Stimulated activated CD8-positive, alpha-beta memory T cell treated with anti-CD3 and anti-CD28 coated beads, Interleukin-2, amount 100 ng/mL, for 48 hours (primary cell): ENCODE measurements around the gene PPP5C.
"Not testable (repeated sequence)": the region's sequence is repeated elsewhere in the genome, so short reads cannot be mapped to it uniquely, and the experiment has no call there.

ENCODE experiments used
- DNase-seq, 2 donors: peaks; one replicate each; pipeline ENCODE4 v3.0.0-alpha.2; 2020; ENCODE audit warnings: low read depth in 2 of 2

PPP5C gene

DNA sequence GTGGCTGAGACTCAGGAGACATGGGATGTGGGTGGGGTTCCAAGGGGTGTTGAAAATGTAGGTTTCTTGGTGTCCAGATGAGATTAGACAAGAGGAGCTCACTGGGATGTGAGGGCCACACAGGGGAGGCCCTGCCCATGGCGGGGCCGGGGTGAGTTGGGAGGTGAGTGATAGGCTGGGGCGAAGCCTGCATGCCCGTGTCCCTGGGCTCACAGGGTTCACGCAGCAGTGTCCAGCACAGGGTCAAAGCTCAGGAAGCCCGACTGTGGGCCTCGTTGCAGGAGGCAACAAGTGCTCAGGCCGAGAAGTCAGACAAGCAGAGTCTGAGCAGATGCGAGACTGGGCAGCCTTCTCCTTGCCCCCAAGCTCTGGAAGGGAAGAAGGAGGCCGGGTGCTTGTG is 39.3 kb downstream of the PPP5C start:
- no peak for DNase-seq

GRCh38 chr19:46386996-46387712 is 40.3 kb downstream of the PPP5C start:
- no peak for DNase-seq

DNA sequence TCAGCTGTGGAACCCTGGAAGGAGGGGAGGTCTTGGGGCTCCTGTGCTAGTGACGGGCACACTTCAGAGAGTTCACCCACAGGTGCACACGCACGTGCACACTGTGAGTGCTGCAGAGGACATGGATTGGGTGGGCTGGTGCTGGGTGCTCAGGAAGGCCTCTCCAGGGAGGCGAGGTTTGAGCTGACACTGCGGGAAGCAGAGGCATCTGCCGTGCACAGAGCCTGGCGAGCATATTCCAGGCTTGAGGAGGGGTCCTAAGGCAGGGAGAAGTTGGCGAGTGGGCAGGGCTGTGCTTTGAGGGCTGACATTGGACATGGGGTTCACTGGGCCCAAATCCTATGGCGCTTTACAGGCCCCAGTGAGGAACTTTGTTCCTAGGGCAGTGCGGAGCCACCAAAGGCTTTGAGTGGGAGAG is 40.8 kb downstream of the PPP5C start:
- DNase-seq, result no peak

- DNase-seq, result no peak
Observed at GRCh38 chr19:46388311-46389095, 41.6 kb downstream of the PPP5C start.

- DNase-seq, result no peak
Observed at GRCh38 chr19:46390121-46390858, 43.4 kb downstream of the PPP5C start.

DNA sequence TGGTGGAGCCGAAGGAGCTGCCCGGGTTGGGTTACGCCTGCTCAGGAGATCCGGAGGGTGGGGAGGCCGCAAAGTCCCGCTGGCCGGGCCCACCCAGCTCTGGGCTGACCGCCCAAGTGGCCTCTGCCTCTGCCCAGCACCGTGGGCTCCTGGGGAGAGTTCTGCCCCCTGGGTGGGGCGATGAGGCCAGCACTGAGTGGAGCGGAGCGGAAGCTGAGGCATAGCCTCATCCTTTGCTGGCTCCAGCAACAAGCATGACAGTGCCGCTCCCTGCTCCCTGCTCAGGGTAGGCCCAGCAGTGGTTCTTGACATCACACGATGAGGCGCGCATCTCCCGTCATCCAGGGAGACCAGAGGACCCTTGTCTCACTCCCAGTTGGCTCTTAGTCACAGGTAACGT is 44.0 kb downstream of the PPP5C start:
- no peak for DNase-seq

- no peak for DNase-seq
Observed at GRCh38 chr19:46391296-46392251, 44.7 kb downstream of the PPP5C start.

- DNase-seq, result no peak
Observed at GRCh38 chr19:46392252-46392801, 45.4 kb downstream of the PPP5C start.

DNA sequence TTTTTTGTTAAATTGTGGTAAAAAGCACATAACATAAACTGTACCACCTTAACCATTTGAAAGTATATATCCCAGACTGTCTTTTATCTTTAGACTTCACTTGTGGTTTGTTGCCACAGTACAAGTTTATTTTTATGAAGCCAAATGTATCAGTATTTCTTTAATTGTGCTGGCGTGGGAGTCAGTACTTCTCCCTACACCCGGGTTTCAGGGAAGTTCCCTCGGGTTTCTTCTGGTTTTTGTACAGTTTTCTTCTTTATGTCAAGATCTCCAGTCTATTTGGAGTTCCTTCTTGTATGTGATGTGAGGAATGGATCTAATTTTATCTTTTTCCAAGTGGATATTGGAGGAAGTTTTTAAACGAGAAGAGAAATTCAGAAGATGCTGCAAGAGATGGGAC is 46.0 kb downstream of the PPP5C start:
- DNase-seq, result no peak

DNA sequence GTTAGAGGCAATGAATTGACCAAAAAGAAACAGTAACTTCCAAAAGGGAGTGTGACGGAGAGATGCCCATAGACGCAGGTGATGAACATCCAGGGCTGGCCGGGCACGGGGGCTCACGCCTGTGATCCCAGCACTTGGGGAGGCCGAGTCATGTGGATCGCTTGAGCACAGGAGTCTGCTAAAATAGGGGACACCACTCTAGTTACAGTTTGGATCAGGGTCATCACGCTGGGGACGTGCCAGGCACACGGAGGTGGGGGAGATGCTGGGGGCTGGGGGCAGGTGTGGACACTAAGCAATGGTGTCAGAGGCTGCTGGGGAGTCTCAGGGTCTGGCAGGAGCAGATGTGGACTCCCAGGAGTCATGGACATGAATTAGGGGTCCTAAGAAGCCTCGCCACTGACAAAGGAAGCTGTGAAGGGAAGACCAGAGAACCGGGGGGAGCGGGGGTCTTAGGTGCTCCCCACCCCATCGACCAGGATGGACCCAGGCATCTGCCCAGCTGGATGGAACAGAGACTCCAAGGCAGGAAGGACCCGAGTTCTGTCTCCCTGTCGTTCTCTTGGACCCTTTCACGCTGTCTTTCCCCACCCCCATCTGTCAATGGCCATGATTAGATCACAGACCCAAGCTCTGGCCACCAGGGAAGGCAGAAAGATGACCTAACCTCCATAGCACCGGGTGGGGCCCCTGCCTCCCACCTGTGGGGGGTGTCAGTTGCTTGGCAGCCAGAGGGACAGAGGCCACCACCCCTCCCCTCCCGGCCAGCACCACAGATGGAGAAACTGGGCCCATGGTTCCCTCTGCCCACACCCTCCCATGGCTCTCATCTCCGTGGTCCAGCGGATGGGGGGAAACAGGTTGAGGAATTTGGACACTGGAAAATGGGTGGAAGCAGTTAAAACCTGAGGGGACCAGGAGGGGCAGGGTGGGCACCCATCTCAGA is 46.8 kb downstream of the PPP5C start:
- no peak for DNase-seq

DNA sequence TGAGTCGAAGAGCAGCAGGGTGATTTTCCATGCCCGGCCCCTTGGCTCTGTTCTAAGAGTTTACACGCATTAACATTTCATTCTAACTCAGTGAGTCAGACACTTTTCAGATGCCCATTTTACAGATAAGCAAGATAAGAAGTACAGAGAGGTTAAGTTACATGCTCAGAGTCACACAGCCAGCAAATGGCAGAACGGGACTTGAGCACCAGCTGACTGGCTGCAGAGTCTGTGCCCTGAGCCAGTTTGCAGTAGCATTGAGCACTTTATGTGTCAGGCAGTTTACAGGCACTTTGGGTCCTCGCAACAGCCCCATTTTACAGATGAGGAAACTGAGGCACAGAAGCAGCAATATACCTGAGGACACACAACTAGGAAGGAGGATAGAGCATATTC is 47.5 kb downstream of the PPP5C start:
- no peak for DNase-seq

DNA sequence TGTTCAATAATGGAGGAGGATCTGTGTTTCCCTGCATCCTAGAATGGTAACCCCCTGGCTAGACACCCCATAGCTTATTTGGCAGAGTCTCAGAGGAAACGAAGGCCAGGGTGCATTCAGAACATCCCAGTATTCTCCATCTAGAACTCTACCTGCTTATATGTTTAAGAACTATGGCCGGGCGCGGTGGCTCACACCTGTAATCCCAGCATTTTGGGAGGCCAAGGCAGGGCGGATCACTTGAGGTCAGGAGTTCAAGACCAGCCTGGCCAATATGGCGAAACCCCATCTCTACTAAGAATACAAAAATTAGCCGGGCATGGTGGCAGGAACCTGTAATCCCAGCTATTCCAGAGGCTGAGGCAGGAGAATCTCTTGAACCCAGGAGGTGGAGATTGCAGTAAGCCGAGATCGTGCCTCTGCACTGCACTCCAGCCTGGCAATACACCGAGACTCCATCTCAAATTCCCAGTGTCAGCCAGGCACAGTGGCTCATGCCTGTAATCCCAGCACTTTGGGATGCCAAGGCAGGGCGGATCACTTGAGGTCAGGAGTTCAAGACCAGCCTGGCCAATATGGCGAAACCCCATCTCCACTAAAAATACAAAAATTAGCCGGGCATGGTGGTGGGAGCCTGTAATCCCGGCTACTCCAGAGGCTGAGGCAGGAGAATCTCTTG is 51.1 kb downstream of the PPP5C start:
- not testable (repeated sequence) for DNase-seq

DNA sequence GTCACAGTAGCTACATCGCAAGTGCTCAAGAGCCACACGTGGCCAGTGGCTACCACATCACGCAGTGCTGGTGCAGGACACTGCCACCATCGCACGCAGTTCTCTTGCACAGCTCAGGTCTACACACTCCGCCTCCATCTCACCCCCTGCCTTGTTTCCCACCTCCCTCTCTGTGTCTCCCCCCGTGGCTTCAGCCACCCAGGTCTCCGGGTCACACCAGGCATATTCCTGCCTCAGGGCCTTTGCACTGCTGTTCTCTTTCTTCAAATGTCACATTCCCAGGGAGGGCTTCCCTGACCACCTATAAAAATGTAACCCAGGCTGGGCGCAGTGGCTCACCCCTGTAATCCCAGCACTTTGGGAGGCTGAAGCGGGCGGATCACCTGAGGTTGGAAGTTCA is 55.8 kb downstream of the PPP5C start:
- DNase-seq, result no peak

DNA sequence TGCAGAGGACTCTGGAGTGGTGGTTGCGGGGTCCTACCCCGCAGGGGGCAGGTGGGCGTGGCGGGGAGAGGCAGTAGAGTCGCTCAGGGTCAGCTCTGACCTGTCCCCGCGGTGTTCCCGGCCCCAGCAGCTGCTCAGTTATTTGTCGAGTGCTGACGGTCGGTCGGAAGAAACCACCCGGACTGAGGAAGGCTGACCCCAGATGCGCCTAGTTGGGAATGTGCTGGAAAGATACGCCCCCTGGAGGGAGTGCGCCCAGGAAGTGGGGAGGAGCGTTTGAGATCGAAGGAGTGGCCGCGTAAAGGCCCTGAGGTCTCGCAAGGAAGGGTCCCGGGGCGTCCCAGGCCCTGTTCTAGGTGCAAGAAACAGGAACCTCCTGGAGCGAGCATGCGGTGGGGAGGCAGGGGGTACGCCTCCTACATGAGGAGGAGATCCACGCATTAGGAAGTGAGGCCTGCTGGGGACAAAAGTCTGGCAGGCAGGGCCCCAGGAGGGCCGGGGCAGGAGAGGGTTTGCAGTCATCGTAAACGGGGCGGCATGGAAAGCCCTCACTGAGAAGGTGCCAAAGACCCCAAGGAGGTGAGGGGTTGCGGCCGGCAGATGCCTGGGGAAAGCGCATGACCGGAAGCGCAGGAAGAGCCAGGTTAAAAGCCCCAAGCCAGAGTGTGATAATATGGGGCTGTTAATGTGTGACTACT is 57.3 kb downstream of the PPP5C start:
- DNase-seq, result no peak

GRCh38 chr19:46404753-46405468 is 58.0 kb downstream of the PPP5C start:
- DNase-seq, result no peak

DNA sequence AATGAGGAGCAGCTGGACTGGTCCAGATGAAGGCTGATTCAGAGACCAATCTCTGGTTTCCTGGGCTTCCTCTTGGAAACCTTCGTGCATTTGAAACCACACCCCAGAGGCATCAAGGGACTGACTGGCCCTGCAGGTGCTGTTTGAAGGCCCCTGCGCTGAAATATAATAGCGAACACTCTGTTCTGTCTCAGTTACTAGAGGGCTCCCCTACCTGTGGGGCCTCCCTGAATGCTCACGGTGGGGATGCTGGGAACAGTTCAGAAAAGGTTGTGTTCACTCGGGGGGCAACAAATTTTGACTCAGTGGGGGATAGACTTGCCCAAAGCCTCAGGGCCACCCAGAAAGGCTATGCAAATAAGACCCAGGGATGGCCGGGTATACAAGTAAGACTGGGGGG is 60.1 kb downstream of the PPP5C start:
- no peak for DNase-seq

DNA sequence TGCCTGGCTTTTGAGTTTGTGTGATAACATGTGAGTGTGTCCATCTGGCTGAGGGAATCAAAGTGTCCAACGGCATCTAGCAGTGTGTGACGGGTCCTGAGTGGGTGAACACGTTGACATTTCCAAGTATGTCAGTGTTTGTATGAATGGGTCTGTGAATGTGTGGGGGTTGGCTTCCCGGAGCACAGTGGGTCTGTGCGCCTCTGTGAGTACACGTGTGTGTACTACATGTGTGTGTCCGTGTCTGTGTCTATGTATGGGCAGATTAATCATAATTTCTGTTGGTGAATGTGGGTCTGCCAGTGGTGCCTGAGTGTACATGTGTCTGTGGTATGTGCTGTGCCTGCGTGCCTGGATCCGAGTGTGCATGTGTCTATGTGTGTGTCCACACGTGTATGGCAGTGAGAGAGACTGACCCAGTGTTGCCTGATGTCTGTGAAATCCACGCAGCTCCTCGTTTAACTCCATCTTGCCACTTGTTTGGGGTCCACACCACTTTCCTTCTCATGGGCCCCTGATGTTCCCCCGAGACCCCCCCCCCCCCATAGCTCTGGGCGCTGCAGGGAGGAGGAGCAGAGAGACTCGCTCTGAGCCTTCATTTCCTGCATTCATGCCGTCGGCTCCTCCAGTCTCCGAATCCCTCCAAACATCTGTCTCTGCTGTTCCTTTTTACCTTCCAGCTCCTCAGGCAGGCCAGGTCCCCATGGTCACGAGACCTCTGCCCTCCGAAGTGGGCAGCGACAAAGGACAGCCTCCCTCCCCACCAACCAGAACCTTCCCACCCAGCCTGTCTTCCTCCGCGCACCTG is 61.2 kb downstream of the PPP5C start:
- DNase-seq, result no peak
